Stimulated activated CD8-positive, alpha-beta memory T cell treated with anti-CD3 and anti-CD28 coated beads, Interleukin-7, amount 100 ng/mL, for 24 hours (primary cell): ENCODE measurements around the gene SHB.

Source experiments
- DNase-seq: peaks from one replicate; pipeline ENCODE4 v3.0.0-alpha.2; 2020; ENCODE audit warnings: low read depth

SHB gene

DNA sequence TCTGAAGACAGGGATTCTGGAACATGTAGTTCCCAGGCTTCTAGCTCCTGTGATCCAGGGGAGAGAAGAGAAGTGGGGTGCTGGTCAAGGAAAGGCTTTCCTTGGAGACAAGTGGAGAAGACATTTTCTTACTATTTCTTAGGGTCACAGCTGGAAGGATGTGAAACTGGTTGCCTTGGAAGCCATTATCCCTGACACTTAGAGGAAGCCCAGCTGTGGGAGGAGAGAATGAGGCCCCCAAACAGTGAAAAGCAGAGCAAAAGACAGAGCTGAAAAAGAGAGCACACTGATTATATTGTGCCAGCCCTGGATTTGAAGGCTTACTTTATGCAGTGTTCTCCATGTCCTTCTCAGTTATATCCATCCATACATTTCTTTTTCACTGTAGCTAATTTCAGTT is 17.5 kb upstream of the SHB start:
- DNase-seq: no peak

DNA sequence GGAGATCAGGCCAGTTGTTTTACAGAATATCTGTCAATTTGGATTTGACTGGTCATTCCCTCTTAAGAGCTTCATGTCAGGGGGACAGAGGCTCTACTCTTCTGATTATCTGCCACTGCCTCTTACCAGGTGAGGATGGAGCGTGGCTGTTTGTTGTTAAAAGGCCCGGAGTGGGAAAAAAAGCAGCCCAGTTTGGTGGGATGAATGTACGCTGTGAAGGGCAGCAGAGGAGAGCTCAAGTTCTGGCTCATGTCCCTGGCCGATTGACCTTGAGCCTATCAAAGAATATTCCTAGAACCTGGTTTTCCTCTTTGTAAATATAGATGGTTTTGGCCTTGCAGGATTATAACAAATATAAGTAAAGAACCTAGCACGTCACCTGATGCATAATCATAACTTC is 16.3 kb upstream of the SHB start:
- DNase-seq: no peak

DNA sequence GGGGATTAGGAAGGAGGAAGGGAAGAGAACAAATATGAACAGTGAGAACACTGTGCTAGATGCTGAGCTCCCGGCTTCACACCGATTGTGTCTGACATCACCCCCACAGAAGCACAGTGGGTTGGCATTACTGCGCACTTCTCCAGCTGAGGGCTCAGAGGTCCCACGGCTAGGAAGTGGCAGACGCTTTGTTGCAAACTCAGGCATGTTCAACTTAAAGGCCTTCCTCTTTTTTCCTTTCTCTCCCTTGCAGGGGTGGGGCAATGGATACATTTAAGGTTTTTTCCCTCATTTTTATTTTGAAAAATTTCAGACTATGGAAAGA is 15.5 kb upstream of the SHB start:
- DNase-seq: no peak

DNA sequence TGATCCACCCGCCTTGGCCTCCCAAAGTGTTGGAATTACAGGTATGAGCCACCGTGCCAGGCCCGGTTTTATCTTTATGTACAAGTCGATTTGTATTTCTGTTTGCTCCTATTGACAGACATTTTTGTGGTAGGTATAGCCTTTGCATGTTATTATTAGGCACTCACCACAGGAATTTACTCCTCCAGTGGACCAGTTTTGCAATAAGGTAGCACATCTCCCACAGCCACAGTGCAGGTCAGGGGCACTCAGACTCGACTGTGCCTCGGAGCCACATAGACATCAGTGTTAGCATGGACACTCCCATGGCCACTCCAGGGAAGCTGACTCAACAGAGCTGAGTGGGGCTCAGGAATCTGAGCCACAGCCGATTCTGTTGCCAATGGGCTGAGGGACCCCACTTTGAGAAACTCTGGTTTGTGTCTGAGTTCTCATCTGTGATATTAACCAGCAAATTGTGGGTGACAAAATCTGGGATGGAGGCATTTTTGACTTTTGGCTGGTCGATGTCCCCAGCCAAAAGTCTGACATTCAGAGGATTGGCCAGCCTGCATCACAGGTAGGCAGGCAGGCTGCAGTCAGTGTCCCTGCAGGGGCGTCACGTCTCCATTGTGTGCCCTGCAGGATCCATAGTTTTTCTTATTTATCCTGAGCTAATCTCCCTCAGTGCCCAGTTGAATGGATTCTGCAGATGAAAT is 15.0 kb upstream of the SHB start:
- DNase-seq: no peak

DNA sequence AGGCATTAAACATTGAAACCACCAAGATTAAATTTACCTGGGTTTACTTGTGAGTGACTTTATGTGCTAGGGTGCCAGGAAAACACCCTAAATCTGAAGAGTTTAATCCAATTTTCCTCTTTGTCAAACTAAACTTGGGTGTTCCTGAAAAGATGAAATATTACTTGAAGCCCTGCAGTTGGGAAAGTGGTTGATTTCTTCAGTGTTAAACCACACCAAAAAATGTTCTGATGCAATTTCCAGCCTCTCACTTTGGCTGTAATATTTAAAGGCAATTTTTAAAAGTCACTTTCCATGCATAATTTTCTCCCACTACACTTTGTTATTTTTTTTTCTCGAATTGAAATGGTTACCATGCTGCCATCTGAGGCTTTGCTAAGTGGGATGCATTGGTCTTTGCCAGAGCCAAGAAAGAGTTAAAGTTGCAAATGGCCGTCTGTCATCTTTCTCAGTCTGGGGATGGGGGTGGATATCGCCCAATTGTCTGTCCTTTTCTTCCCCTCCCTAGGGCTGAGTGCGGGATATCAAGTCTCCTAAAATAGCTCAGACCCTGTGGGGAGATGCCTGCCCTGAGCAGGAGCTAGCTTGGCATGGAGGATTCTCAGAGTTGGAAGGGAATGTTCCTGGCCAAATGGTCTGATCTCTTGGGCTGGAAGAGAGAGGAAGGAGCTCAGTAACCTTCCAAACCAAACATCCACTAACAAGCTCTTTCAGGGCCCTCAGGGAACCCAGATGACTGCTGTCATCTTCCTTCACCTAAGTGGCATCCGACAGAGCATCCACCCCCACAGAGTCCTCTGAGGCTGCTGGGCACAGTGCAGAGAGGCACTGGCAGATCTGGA is 13.6 kb upstream of the SHB start:
- DNase-seq: no peak

GRCh38 chr9:38081356-38082108 is 12.5 kb upstream of the SHB start:
- no peak for DNase-seq

DNA sequence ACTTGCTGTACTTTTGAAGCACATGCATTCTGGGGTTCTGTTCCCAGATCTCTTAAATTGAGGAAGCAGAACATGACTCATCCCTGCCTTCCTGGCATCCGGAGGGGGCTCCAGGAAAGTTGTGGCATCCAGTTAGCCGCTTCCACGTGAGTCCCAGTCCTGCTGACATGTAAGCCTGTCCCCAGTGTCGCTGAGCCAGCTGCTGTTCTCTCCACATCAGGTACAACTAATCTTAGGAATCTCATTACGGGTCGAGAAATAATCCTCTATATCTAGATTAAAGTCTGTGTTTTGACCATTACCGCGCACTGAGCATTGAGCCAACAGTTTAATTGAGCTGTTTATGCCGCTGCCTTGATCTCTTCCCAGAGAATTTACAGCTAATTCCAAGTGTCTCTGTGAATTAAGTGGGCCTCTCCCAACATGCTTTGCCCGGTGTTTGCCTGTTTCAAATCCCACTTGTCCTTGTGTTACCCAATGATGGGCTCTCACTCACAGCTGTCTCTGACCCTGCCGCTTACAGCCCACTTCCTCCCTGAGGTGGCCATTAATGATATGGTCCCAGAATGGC is 10.5 kb upstream of the SHB start:
- DNase-seq: no peak

DNA sequence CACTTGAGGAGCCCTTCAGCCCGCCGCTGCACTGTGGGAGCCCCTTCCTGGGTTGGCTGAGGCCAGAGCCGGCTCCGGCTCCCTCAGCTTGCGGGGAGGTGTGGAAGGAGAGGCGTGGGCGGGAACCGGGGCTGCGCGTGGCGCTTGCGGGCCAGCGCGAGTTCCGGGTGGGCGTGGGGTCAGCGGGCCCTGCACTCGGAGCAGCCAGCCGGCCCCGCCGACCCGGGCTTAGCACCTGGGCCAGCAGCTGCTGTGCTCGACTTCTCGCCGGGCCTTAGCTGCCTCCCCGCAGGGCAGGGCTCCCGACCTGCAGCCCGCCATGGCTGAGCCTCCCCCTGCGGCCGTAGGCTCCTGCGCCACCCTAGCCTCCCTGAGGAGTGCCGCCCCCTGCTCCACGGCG is 6.2 kb upstream of the SHB start:
- DNase-seq: no peak

DNA sequence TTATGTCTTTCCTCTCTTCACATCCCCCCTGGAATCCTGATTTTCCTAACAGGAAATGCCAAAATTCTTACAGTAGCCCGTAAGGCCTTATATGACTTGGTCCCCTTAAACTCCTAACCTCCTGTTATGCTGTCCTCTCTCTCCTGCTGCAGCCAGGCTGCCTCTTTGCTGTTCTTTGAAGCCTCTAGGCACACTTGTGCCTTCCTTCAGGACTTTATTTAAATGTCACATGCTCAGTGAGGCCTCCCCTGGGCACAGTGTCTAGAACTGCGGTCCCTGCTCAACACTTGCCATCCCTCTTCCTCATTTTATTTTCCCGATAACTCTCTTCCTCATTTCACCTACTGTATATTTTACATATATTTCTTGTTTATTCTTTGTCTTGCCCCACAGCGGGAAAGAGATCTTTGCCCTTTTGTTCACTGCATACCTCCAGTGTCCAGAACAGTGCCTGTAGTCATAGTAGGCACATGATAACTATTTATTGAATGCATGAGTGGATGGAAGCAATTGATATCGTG is 5.5 kb upstream of the SHB start:
- no peak for DNase-seq

- no peak for DNase-seq
Observed at GRCh38 chr9:38073882-38074281, 4.9 kb upstream of the SHB start.

DNA sequence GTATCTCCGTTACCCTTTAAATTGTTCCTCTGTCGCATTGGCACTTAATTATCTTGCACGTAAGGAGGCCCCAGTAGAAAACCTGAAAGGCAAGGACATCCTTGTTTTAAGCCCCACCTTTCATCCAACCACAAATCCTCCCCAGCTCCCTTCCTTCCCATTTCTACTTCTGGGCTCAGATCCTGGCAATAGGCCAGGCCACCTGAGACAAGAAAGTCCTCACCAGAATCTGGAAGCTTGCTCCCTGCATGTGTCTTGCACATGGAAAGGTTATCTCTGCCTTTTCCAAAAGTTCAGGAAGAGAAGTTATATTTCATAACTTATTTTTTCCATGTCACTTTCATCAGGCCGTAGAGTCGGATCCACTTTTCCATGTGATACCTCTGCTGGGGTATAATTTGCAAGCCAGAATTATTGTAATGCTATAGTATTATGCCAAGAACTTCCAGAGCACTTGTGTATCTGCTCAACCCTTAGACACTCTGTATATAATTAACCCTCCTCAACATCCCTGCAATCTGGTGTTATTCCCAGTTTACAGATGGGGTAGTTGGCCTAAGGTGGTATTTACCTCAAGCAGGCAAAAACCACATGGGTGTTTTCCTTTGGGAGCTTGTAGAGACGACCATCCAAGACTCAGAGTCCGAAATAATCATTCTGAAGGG is 2.6 kb upstream of the SHB start:
- no peak for DNase-seq

DNA sequence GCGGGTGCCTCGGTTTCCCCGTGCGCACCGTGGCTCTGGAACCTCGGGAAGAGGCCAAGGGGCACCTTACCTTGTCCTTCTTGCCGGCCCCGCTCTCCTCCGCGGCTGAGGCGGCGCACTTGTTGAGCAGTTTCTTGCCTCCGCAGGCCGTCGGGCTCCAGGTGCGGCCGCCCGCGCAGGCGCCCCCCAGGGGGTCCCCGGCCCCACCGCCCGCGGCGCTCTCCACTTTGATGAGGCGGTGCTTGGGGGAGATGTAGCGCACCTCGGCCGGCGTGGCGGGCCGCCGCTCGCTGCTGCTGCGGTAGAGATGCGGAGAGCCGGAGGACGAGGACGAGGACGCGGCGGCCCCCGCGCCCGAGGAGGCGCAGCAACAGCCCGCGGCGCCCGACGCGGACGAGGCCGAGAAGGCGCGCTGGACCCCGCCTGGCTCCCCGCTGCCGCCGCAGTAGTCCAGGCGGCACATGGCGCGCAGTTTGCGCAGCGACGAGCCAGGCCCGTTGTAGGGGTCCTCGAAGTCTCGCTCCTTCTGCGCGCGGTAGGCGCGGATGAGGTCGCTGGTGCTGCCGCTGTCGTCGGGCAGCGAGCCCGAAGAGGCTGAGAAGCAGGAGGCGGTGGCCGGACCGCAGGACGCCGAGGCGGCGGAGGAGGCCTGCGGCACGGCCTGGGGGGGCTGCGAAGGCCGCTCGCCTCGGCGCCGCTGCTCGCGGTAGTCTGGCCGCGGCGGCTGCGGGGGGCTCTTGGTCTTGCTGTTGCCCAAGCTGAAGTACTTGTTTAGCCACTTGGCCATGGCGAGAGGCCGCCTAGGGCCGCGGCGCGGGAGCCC is 957 bp downstream of the SHB start:
- no peak for DNase-seq

DNA sequence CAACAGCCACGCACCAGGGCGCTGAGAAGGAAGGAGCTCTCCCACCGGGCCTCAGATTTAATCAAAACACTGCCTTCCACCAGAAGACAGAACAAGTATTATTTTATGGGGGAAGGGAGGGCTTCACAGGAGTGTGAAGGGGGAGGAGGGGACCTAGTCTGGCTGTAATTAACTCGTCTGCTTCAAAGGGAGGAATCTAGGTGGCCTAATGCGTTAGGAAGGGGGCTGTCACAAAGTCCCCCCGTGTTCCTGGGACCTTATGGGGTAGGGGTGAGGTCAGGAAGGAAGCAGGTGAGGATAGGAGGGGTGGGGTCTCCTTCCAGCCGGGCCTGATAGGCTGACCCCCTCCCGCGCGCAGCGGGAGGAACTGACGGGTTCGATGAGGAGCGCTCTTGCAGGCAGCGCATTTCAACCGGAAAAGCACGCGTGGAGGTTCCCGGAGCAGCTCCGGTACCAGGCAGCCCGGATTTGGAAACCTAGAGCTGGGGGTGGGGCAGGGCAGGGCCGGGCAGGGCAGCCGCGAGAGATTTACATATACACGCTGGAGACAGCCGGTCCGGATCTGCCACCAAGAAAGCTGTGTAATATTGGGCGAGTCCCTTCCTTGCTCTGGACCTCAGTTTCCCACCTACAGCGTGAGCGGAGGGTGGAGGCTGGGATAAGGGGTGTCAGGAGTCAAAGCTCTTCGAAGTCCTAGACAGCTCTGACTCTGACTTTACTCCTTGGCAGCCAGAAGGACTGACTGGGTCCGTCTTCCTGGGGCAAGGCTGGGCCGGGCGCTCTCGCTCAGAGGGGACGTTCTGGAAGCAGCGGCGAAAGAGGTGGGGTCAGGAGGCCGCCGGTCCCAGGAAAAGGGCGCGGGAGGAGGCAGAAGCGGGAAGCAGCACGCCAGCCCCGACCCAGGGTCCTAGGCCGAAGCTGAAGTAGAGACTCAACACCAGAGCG is 1.8 kb downstream of the SHB start:
- no peak for DNase-seq

GRCh38 chr9:38066197-38066913 is 2.7 kb downstream of the SHB start:
- no peak for DNase-seq

DNA sequence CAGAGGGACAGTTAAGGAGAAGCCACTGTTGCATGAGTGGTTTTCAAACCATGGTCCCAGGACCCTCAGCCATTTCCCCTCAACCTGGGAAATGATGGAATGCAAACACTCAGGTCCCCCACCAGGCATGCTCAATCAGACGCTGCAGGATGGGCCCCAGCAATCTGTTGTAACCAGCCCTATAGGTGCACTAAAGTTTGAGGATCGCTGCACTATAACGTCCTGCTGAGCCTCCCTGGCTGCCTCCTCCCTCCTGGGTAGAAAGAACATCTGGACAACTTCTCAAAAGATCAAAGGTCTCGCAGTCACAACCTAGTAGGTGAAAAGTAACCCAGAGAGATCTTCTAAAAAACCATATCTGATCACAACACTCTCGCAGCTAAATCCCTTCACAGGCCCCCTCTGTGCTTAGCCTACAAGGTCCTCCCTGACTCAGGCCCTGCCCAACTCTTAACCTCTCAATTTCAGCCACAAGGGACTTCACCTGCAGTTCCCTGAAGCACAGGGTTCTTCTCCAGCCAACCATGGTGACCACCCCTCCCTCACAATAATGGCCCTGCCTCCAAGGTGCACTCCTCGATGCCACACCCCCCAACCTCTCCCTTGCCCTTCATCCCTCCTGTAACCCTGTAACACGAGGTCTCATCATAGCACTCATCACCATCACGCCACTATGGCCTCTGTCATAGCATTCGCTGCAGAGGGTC is 3.5 kb downstream of the SHB start:
- no peak for DNase-seq

- no peak for DNase-seq
Observed at GRCh38 chr9:38064842-38065368, 4.1 kb downstream of the SHB start.

DNA sequence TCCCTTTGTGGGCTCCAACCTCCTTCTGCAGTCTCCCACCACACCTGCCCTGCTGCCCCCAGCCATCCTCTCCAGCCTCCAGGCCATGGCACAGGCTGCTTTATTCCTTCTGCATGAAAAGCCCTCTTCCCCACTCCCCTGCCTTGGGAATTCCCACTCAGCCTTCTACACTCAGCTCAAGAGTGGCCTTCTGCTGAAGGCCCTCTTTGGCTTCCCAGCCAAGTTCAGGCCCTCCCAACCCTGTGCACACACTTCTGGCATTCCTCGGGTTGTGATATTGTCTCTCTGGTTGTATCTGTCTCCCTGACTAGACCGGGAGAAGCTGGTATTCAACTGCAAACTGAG is 5.7 kb downstream of the SHB start:
- no peak for DNase-seq
